EH (cell line): ENCODE data around the gene ZNF521.

Source experiments
- DNase-seq: peaks from one replicate; pipeline ENCODE4 v3.0.0-alpha.2; 2015; ENCODE audit warnings: low read depth

Gene ZNF521

GRCh38 chr18:25351777-25352628 is at the start of gene ZNF521:
TSS of gene ZNF521 (minus strand) at chr18:25352166. CDS start at chr18:25350946, 1,220 bp downstream.
- DNase-seq: peak; percentile 81

GRCh38 chr18:25399554-25399953 is 47.6 kb upstream of the ZNF521 start:
- peak; percentile 7 for DNase-seq

DNA sequence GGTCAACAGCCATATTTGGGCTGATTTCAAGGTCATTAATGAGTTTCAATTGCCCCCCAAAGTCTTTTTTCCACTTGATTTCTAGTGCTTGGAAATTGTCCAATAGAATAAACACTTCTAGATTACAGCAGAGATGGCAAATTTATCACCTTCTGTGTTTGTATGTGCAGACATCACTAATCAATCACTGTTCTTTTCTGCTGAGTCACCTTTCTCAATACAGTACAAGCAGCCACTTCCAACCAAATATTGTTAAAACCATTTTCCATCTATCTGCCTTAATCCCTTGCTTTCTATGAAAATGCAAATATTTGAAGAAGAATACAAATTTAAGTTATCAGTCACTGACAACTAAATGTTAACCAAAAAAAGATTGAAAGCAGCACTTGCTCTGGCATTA is 40.2 kb upstream of the ZNF521 start:
- DNase-seq: no peak

- no peak for DNase-seq
These were observed 21.6 kb upstream of the ZNF521 start for GRCh38 chr18:25373432-25374179.

GRCh38 chr18:25370391-25370790 is 18.4 kb upstream of the ZNF521 start:
- no peak for DNase-seq

DNA sequence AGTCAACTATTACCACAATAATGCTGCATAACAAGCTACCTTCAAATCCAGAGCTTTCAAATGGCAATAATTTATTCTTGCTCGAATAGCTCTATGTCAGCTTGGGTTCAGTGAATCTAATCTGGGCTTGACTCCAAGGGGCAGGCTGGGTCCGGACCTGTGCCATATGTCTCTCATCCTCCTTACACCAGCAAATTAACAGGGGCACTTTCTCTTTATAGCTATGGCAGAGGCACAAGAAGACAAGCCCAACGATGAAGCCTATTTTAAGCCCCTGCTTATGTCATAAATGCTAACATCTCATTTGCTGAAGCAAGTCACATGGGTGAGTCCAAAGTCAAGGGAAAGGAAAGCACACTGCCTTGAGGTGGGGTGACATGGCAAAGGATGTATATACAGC is 13.3 kb upstream of the ZNF521 start:
- no peak for DNase-seq

DNA sequence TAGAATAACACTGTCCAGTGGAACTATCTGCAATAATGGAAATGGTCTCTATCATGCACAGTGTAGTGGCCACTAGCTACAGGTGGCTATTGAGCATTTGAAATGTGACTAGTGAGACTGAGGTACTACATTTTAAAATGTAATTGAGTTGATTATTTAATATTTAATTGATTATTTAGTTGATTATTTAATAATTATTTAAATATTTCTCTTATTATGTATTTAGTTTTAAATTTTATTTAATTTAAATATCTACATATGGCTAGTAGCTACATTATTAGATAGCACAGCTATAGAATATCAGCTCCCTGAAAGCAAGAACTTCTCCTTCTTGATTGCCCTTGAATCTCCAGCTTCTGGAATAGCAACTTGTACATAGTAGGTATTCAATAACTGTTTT is 12.8 kb upstream of the ZNF521 start:
- no peak for DNase-seq

GRCh38 chr18:25360301-25360899 is 8.4 kb upstream of the ZNF521 start:
- DNase-seq: no peak

DNA sequence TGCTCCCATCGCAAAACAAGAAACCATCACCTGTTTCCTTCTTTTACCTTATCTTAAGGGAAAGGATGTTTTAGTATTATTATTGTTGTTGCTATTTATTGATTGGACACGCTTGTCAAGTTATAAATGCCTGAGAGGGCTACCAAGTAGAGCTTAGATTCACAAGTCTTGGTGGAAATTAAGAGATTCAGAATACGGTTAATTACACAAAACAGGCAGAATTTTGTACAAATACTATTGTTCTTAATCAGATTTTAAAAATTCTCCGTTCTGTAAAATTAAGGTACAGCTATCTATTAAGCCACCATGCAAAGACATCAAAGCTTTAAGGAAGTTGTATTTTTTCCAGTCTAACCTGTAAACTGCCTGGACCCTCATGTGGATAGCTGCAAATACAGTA is 1.1 kb upstream of the ZNF521 start:
- DNase-seq: no peak

DNA sequence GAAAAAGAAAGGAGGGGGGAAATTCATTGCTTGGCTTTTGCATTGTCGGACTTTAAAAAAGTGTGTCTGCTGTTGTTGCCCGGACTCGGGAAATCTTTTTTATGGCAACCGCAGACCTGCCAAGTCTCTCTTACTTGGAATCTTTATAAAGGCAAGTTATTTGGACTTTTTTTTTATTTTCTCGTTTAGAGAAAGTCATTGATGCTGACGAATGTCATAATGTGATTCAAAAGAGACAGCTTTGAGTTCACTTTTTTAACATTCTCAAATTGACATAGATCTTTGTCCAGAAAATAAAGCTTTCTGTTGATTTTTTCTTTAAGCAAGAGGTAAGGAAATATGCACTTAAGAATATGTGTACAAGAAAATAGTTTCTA is 651 bp upstream of the ZNF521 start:
- DNase-seq: no peak

DNA sequence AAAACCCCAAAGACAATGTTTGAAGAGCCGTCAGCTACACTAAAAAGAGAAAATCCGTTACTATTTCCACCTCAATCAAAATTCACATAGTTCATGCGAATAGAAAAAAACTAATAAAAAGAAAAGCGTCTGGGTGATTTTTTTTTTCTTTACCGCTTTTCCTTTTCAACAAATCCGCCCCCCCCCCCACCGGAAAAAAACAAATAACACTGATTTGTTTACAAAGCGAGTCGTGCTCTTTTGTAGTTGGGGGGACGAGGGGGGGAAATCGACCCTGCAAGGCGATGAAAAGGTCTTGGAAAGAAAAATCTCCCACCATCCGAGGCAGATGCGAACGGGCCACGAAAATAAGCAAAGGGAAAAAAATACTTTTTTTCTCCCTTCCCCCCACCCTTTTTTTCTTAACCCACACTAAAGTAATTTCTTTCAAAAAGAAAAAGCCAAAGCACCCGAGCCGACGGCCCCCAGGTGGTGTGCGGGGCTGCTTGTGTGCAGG is 638 bp downstream of the ZNF521 start:
- DNase-seq: no peak

DNA sequence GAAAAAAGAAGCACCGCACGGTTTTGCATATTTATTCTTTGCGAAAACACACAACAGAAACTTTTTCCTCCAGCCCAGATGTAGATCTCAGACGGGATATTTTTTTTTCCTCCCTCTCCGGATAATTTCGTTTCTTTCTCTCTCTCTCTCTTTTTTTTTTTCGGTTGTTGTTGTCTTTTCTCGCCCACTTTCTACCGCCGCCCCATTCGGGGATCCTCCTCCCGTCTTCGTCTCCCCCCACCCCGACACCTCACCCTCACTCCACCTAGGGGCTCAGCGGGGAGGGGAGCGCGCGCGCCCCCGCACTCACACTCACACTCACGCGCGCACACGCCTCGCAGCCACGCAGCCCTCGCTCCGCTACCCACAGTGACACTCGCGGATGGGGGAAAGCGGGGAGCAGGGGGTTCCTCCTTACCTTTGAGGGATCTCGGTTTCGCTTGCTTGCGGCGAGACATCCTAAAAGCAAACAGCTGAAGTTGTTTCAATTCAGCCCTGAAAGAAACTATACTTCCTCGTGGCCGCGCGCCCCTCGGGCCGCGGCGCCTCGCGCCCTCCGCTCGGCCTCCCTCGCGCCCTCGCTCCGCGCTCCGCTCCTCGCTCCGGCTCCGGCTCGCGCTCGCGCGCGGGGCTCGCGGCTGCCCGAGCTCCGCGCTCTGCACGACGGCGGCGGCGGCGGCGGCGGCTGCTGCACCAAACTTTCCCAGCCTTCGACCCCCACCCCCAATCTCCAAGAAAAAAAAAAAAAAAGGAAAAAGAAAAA is 1.3 kb downstream of the ZNF521 start:
- DNase-seq: peak; percentile 43

DNA sequence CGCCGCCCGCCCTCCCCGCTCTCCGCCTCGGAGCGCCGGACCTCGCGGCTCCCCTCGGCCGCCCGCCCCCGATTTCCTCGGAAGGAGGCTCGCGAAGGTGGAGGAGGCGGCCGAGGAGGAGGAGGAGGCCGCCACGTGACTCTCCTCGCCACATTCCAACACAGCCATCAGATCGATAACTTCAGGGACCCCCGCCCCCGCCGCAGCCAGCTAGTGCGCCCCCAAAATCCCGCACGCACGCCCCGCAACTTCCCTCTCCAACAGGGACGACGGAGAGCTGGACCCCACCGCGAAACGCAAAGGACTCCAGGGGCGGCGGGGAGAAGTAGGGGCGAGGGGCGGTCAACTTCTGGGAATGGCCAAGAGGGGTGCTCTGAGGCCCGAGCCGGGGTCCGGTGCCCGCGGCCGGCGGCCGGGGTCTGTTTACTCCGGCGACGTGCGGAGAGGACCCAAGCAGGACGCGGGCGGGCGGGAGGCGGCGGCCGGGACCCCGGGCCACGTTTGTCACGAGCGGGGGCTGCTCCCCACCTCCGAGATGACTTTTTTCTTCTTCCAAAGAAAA is 2.0 kb downstream of the ZNF521 start:
- DNase-seq: peak; percentile 1

DNA sequence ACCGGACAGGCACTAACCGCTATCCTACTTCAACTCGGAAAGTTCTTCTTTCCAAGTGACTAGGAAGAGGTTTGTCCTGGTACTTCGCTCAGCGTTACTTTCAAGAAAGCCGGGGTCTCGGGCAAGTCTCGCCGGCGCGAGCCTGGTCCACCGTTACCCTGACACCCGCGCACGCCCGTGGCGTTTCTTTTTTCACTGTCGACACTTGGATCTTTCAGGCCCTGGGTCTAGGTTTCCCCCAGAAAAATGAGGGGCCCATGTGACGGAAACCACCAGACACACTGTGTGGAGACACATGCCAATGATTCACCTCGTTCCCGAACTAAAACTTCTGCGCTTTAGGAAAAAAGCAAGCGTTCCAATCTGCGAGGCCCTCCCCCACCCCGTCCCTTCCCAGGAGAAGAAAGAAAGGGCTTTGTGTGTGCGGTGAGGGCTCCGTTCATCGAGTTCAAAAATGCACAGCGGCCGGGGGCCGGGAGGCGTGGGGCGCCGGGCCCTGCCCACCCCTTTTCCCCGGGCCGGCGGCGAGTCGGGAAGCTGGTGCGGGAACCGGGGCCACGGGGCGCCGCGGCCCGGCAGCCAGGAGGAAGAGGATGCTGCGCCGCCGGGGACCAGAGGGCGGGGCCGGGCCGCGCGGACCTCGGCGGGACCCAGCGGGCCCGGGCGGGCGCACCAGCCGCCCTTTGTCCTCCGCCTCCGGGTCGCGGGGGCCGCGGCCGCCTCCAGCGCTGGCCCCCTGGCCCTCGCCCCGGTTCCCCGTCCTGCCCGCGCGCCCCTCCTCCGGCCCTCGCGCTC is 2.6 kb downstream of the ZNF521 start:
- peak; percentile 41 for DNase-seq

- DNase-seq: no peak
These were observed 3.4 kb downstream of the ZNF521 start for GRCh38 chr18:25348386-25349130.

GRCh38 chr18:25346561-25346960 is 5.4 kb downstream of the ZNF521 start:
- no peak for DNase-seq

GRCh38 chr18:25345081-25345866 is 6.7 kb downstream of the ZNF521 start:
- no peak for DNase-seq

DNA sequence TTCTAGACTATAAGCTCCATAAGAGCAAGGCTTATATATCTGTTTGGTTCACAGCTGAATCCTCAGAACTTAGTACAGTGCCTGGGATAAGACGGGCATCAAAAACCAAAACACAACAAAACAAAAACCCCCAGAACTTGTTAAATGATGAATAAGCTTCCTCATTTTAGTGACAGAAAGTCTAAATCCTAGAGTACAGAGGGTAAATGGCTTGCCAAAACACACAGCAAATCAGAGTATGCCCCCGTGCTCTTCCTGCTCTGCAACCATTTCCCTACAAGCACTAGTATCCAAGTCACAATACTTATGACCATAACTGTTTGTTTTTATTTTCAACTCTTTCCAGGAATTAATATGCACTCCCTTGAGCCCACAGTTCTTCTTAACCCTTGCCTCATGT is 10.1 kb downstream of the ZNF521 start:
- DNase-seq: no peak

DNA sequence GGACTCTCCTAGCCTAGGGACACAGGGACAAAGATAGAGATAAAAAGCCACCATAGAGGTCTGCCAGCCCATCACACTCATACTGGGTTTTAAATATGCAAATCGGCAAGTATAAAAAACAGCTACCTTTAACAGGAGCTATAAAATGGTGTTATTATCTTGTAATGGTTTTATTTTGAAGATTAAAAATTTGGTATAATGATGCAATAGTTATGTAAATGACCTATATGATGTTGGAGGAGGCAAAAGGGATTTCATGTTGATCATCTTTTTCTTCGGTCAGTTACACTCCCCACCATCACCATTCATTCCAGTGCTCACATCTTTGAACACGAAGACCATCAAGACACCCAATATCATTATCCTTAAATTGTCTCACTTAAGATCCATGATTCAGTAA is 11.2 kb downstream of the ZNF521 start:
- DNase-seq: no peak
